Measurements from ENCODE around the gene NOVA2. TPM values are rescaled to one million over a fixed set of nuclear protein-coding genes. Genes with fewer than 3 reads are reported as not detected.

Gene NOVA2
- polyA plus RNA-seq, 1 experiment: 0.02 TPM

- CTCF ChIA-PET: no interaction called here
- Histone ChIP-seq H3K9me3 (ENCODE audit: control insufficient read depth, insufficient read depth, low read length) (peaks cover 6% of the 10 kb centered on the region; the same call in 1 of the 2 replicates), H3K27me3 (ENCODE audit: control insufficient read depth, insufficient read depth, low read length) (peaks cover 3% of the 10 kb centered on the region), H3K4me3 (ENCODE audit: low read depth, low read length) (peak overlapping the region; percentile 18; the same call in 1 of the 2 replicates), H3K27ac (ENCODE audit: low read depth, low read length) (no peak overlapping the region)
- POLR2A ChIA-PET: interaction anchor here (0.5 kb wide), 1 partner anchor 11 kb away, joined by 3 read pairs; no protein-coding TSS in a partner anchor
- DNase-seq (ENCODE audit: low read depth, low spot score): peak; percentile 18
- no peak for TF ChIP-seq CTCF (IDR thresholded peaks at IDR 0.05; ENCODE audit: low read depth, low read length)
Measured at GRCh38 chr19:45952686-45953505, 20.8 kb downstream of the NOVA2 start.

- TF ChIP-seq CTCF (IDR thresholded peaks at IDR 0.05; ENCODE audit: low read depth, low read length): no peak
- H3K4me3 ChIP-seq (ENCODE audit: low read depth, low read length): no peak overlapping the region
- peaks cover 6% of the 10 kb centered on the region; the same call in 1 of the 2 replicates for H3K9me3 ChIP-seq (ENCODE audit: control insufficient read depth, insufficient read depth, low read length)
- POLR2A ChIA-PET: no interaction called here
- peaks cover 3% of the 10 kb centered on the region for H3K27me3 ChIP-seq (ENCODE audit: control insufficient read depth, insufficient read depth, low read length)
- no peak overlapping the region for H3K27ac ChIP-seq (ENCODE audit: low read depth, low read length)
- no peak for DNase-seq (ENCODE audit: low read depth, low spot score)
- CTCF ChIA-PET: no interaction called here
Measured at GRCh38 chr19:45952341-45952685, 21.4 kb downstream of the NOVA2 start.

- Histone ChIP-seq H3K27me3 (ENCODE audit: control insufficient read depth, insufficient read depth, low read length) (no peaks in the 10 kb centered on the region), H3K27ac (ENCODE audit: low read depth, low read length) (no peak overlapping the region), H3K9me3 (ENCODE audit: control insufficient read depth, insufficient read depth, low read length) (peaks cover 5% of the 10 kb centered on the region; the same call in 1 of the 2 replicates), H3K4me3 (ENCODE audit: low read depth, low read length) (no peak overlapping the region)
- no peak for TF ChIP-seq CTCF (IDR thresholded peaks at IDR 0.05; ENCODE audit: low read depth, low read length)
- DNase-seq (ENCODE audit: low read depth, low spot score): no peak
- ChIA-PET CTCF (no interaction called here), POLR2A (no interaction called here)
Measured at GRCh38 chr19:45947926-45948325, 25.7 kb downstream of the NOVA2 start.

GRCh38 chr19:45940515-45940805 is 33.2 kb downstream of the NOVA2 start:
- Histone ChIP-seq H3K9me3 (ENCODE audit: control insufficient read depth, insufficient read depth, low read length) (peaks cover 6% of the 10 kb centered on the region; the same call in 1 of the 2 replicates), H3K27me3 (ENCODE audit: control insufficient read depth, insufficient read depth, low read length) (peaks cover 37% of the 10 kb centered on the region), H3K27ac (ENCODE audit: low read depth, low read length) (no peak overlapping the region), H3K4me3 (ENCODE audit: low read depth, low read length) (no peak overlapping the region)
- CTCF ChIA-PET: no interaction called here
- no peak for TF ChIP-seq CTCF (IDR thresholded peaks at IDR 0.05; ENCODE audit: low read depth, low read length)
- no peak for DNase-seq (ENCODE audit: low read depth, low spot score)
- POLR2A ChIA-PET: no interaction called here

GRCh38 chr19:45939792-45940514 is 33.7 kb downstream of the NOVA2 start:
- TF ChIP-seq CTCF (IDR thresholded peaks at IDR 0.05; ENCODE audit: low read depth, low read length): no peak
- no peak for DNase-seq (ENCODE audit: low read depth, low spot score)
- Histone ChIP-seq H3K27ac (ENCODE audit: low read depth, low read length) (no peak overlapping the region), H3K9me3 (ENCODE audit: control insufficient read depth, insufficient read depth, low read length) (peaks cover 6% of the 10 kb centered on the region; the same call in 1 of the 2 replicates), H3K4me3 (ENCODE audit: low read depth, low read length) (no peak overlapping the region), H3K27me3 (ENCODE audit: control insufficient read depth, insufficient read depth, low read length) (peaks cover 41% of the 10 kb centered on the region)
- ChIA-PET CTCF (no interaction called here), POLR2A (no interaction called here)
